Body of pancreas (tissue), 4 donors: ENCODE results near the gene ASCC3.

ENCODE experiments used
- POLR2A ChIP-seq, 3 donors: fragments of 450-650 bp; IDR thresholded peaks; one replicate each; pipeline ENCODE4 v1.6.1; 2016; ENCODE audit warnings: antibody characterized with exemption in 3 of 3, mild to moderate bottlenecking in 2 of 3
- TF ChIP-seq, protein P1 (sequence below), 7 experiments: fragments of 450-650 bp in 4 of 7; fragments of 200-600 bp in 3 of 7; sonication (generic) in 3 of 7; IDR thresholded peaks; one replicate each; pipeline ENCODE4 v1.5.1; 2016 to 2019; ENCODE audit warnings: antibody characterized with exemption in 7 of 7

DNA sequence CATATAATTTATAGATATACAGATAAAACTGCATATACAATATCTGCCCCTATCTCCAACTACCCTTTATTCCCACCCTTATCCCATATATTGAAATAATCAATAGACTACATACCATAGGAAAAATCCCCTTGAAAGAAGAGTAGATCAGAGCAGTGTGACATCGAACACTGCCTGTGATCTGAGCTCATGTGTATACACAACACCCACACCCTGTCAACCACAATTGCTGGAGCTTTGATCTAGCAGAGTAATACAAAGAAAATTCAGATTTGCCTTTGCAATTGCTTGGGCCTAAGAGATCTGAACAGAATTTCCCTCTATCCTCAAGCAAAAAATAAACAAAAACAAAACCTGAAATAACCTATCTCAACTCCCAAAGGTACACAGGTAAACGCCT is 119.3 kb downstream of the ASCC3 start:
- no peak for TF ChIP-seq POLR2A (IDR thresholded peaks at IDR 0.05)
- TF ChIP-seq, protein P1, sequence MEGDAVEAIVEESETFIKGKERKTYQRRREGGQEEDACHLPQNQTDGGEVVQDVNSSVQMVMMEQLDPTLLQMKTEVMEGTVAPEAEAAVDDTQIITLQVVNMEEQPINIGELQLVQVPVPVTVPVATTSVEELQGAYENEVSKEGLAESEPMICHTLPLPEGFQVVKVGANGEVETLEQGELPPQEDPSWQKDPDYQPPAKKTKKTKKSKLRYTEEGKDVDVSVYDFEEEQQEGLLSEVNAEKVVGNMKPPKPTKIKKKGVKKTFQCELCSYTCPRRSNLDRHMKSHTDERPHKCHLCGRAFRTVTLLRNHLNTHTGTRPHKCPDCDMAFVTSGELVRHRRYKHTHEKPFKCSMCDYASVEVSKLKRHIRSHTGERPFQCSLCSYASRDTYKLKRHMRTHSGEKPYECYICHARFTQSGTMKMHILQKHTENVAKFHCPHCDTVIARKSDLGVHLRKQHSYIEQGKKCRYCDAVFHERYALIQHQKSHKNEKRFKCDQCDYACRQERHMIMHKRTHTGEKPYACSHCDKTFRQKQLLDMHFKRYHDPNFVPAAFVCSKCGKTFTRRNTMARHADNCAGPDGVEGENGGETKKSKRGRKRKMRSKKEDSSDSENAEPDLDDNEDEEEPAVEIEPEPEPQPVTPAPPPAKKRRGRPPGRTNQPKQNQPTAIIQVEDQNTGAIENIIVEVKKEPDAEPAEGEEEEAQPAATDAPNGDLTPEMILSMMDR (IDR thresholded peaks at IDR 0.05) = no peak
